GM19351 (cell line): ENCODE results near the gene SULT1C2.
"Not testable (repeated sequence)": the region's sequence is repeated elsewhere in the genome, so short reads cannot be mapped to it uniquely, and the experiment has no call there.

Experiments used
- ATAC-seq: cut with Tn5 transposase; IDR thresholded peaks from one replicate; pipeline ENCODE4 v1.9.1; 2021; ENCODE audit warnings: mild to moderate bottlenecking, moderate library complexity; ENCODE audit not compliant: unreplicated experiment

SULT1C2 gene

GRCh38 chr2:108348816-108349570 is 60.3 kb downstream of the SULT1C2 start:
- ATAC-seq: no peak

GRCh38 chr2:108349571-108349928 is 60.9 kb downstream of the SULT1C2 start:
- ATAC-seq: no peak

GRCh38 chr2:108351889-108352288 is 63.2 kb downstream of the SULT1C2 start:
- no peak for ATAC-seq

GRCh38 chr2:108354136-108354535 is 65.4 kb downstream of the SULT1C2 start:
- ATAC-seq: no peak

GRCh38 chr2:108355906-108356734 is 67.4 kb downstream of the SULT1C2 start:
- ATAC-seq: no peak

- ATAC-seq: not testable (repeated sequence)
Measured at GRCh38 chr2:108359336-108359735, 70.6 kb downstream of the SULT1C2 start.
